Astrocyte (in vitro differentiated cells and primary cell): ENCODE results near the gene CDK17. TPM values are rescaled to one million over a fixed set of nuclear protein-coding genes. Genes with fewer than 3 reads are reported as not detected.

Experiments used
- DNase-seq: peaks from one replicate; pipeline ENCODE4 v3.0.0-alpha.2; 2010; ENCODE audit warnings: low read depth
- FAIRE-seq: peaks from 2 replicates; lab custom pipeline; 2011; peaks lifted over from hg19 to GRCh38; lab: Jason Lieb, UNC
- H2AFZ ChIP-seq: 2 replicates; pipeline ENCODE4 v1.6.0; 2012; ENCODE audit warnings: low read depth, low read length, inconsistent platforms
- H3K27ac ChIP-seq: 2 replicates; pipeline ENCODE4 v1.5.1; 2011; ENCODE audit warnings: low read depth, low read length, inconsistent platforms
- H3K27me3 ChIP-seq: 2 replicates; pipeline ENCODE4 v1.6.0; 2011; ENCODE audit warnings: low read length, inconsistent platforms; ENCODE audit not compliant: insufficient read depth
- H3K36me3 ChIP-seq: 2 replicates; pipeline ENCODE4 v1.5.1; 2011; ENCODE audit warnings: low read length, inconsistent platforms; ENCODE audit not compliant: insufficient read depth
- H3K4me1 ChIP-seq: 2 replicates; pipeline ENCODE4 v1.5.1; 2011; ENCODE audit warnings: low read length, inconsistent platforms; ENCODE audit not compliant: insufficient read depth
- H3K4me2 ChIP-seq: 2 replicates; pipeline ENCODE4 v1.6.0; 2012; ENCODE audit warnings: low read length, inconsistent platforms
- H3K4me3 ChIP-seq: 2 replicates; pipeline ENCODE4 v1.5.1; 2011; ENCODE audit warnings: low read depth, mild to moderate bottlenecking, low read length, inconsistent platforms; ENCODE audit not compliant: insufficient read depth
- H3K79me2 ChIP-seq: 2 replicates; pipeline ENCODE4 v1.6.0; 2012; ENCODE audit warnings: mild to moderate bottlenecking, low read length, inconsistent platforms; ENCODE audit not compliant: insufficient read depth
- H3K9ac ChIP-seq: 2 replicates; pipeline ENCODE4 v1.6.0; 2012; ENCODE audit warnings: mild to moderate bottlenecking, low read length, inconsistent platforms
- H3K9me3 ChIP-seq: 2 replicates; pipeline ENCODE4 v1.5.1; 2012; ENCODE audit warnings: low read depth, mild to moderate bottlenecking, low read length, inconsistent platforms; ENCODE audit not compliant: insufficient read depth
- H4K20me1 ChIP-seq: 2 replicates; pipeline ENCODE4 v1.6.0; 2012; ENCODE audit warnings: low read length, inconsistent platforms; ENCODE audit not compliant: insufficient read depth
- H3K27ac Mint-ChIP-seq: one replicate; pipeline ENCODE4 v1.8.0; 2021; ENCODE audit warnings: mild to moderate bottlenecking, mixed read lengths; ENCODE audit not compliant: unreplicated experiment
- H3K27me3 Mint-ChIP-seq: one replicate; pipeline ENCODE4 v1.8.0; 2021; ENCODE audit warnings: low read depth, mixed read lengths; ENCODE audit not compliant: unreplicated experiment
- H3K36me3 Mint-ChIP-seq: one replicate; pipeline ENCODE4 v1.8.0; 2021; ENCODE audit warnings: low read depth, mixed read lengths; ENCODE audit not compliant: unreplicated experiment
- H3K4me1 Mint-ChIP-seq: one replicate; pipeline ENCODE4 v1.8.0; 2021; ENCODE audit warnings: low read depth, mixed read lengths; ENCODE audit not compliant: unreplicated experiment
- H3K4me3 Mint-ChIP-seq: one replicate; pipeline ENCODE4 v1.8.0; 2021; ENCODE audit warnings: mild to moderate bottlenecking, moderate library complexity, mixed read lengths; ENCODE audit not compliant: unreplicated experiment
- H3K9me3 Mint-ChIP-seq: one replicate; pipeline ENCODE4 v1.8.0; 2021; ENCODE audit warnings: mild to moderate bottlenecking, mixed read lengths; ENCODE audit not compliant: unreplicated experiment
- CTCF ChIP-seq: IDR thresholded peaks from 2 replicates; pipeline ENCODE4 v1.5.1; 2011; ENCODE audit warnings: low read depth, mild to moderate bottlenecking, inconsistent platforms, low read length, moderate library complexity; ENCODE audit not compliant: insufficient read depth
- EZH2 ChIP-seq: IDR thresholded peaks from 2 replicates; pipeline ENCODE4 v1.6.1; 2012; ENCODE audit warnings: mild to moderate bottlenecking, low read length, inconsistent platforms; ENCODE audit not compliant: insufficient read depth
- total RNA-seq: library from RNA; stranded (reverse); gene quantifications from 2 replicates; pipeline ENCODE4 v1.2.1, GENCODE V29; 2021

Gene CDK17
- total RNA-seq, 1 donor from 2014 or later, result 64.2 TPM

GRCh38 chr12:96335270-96335669 is 65.0 kb downstream of the CDK17 start:
- no peak for FAIRE-seq
- Mint-ChIP-seq H3K4me3 (no peak overlapping the region), H3K27me3 (no peaks in the 10 kb centered on the region), H3K27ac (no peak overlapping the region), H3K9me3 (no peaks in the 10 kb centered on the region), H3K36me3 (peaks cover 3% of the 10 kb centered on the region), H3K4me1 (peaks cover 15% of the 10 kb centered on the region)
- H3K79me2 ChIP-seq, result peaks cover 99% of the 10 kb centered on the region
- H2AFZ ChIP-seq, result no peak overlapping the region
- H3K27ac ChIP-seq, result no peak overlapping the region
- no peaks in the 10 kb centered on the region for H3K36me3 ChIP-seq
- no peaks in the 10 kb centered on the region for H3K4me1 ChIP-seq
- H3K4me2 ChIP-seq, result no peak overlapping the region
- no peaks in the 10 kb centered on the region for H3K27me3 ChIP-seq
- H4K20me1 ChIP-seq, result peaks cover 61% of the 10 kb centered on the region
- no peak for DNase-seq
- H3K9ac ChIP-seq, result no peak overlapping the region
- TF ChIP-seq CTCF, result no peak
- H3K4me3 ChIP-seq, result no peak overlapping the region
- no peaks in the 10 kb centered on the region for H3K9me3 ChIP-seq

GRCh38 chr12:96334502-96334901 is 65.7 kb downstream of the CDK17 start:
- no peak for TF ChIP-seq EZH2
- TF ChIP-seq CTCF, result no peak
- H3K4me1 ChIP-seq, result no peaks in the 10 kb centered on the region
- H3K9me3 ChIP-seq, result no peaks in the 10 kb centered on the region
- peaks cover 3% of the 10 kb centered on the region for H3K36me3 Mint-ChIP-seq
- no peak overlapping the region for H2AFZ ChIP-seq
- H3K4me3 ChIP-seq, result no peak overlapping the region
- no peak overlapping the region for H3K27ac ChIP-seq
- H3K4me2 ChIP-seq, result no peak overlapping the region
- peaks cover under 1% of the 10 kb centered on the region for H3K36me3 ChIP-seq
- H4K20me1 ChIP-seq, result peaks cover 67% of the 10 kb centered on the region
- DNase-seq (no peak), FAIRE-seq (no peak)
- H3K4me1 Mint-ChIP-seq, result peaks cover 15% of the 10 kb centered on the region
- H3K27me3 ChIP-seq, result no peaks in the 10 kb centered on the region
- H3K79me2 ChIP-seq, result peaks cover 99% of the 10 kb centered on the region
- no peak overlapping the region for H3K4me3 Mint-ChIP-seq
- H3K27me3 Mint-ChIP-seq, result no peaks in the 10 kb centered on the region
- no peaks in the 10 kb centered on the region for H3K9me3 Mint-ChIP-seq
- no peak overlapping the region for H3K27ac Mint-ChIP-seq
- no peak overlapping the region for H3K9ac ChIP-seq

- no peak for DNase-seq
- H3K9ac ChIP-seq, result no peak overlapping the region
- Mint-ChIP-seq H3K27me3 (no peaks in the 10 kb centered on the region), H3K36me3 (peaks cover 8% of the 10 kb centered on the region), H3K4me1 (peaks cover 22% of the 10 kb centered on the region), H3K4me3 (no peak overlapping the region), H3K9me3 (no peaks in the 10 kb centered on the region), H3K27ac (no peak overlapping the region)
- no peaks in the 10 kb centered on the region for H3K9me3 ChIP-seq
- no peak overlapping the region for H3K27ac ChIP-seq
- peaks cover 8% of the 10 kb centered on the region for H3K36me3 ChIP-seq
- H2AFZ ChIP-seq, result no peak overlapping the region
- H3K4me1 ChIP-seq, result no peaks in the 10 kb centered on the region
- no peak overlapping the region for H3K4me3 ChIP-seq
- H3K79me2 ChIP-seq, result peaks cover 100% of the 10 kb centered on the region
- no peak overlapping the region for H3K4me2 ChIP-seq
- H4K20me1 ChIP-seq, result peaks cover 81% of the 10 kb centered on the region
- no peaks in the 10 kb centered on the region for H3K27me3 ChIP-seq
- TF ChIP-seq EZH2 (no peak), CTCF (no peak)
- peak; percentile 64 for FAIRE-seq
Measured at GRCh38 chr12:96329545-96329944, 70.7 kb downstream of the CDK17 start.
